Measurements from ENCODE around the gene TRIM2.

GRCh38 chr4:153241295-153241694 lies 37.1 kb downstream of the TRIM2 start:
- TF ChIP-seq, protein P1, sequence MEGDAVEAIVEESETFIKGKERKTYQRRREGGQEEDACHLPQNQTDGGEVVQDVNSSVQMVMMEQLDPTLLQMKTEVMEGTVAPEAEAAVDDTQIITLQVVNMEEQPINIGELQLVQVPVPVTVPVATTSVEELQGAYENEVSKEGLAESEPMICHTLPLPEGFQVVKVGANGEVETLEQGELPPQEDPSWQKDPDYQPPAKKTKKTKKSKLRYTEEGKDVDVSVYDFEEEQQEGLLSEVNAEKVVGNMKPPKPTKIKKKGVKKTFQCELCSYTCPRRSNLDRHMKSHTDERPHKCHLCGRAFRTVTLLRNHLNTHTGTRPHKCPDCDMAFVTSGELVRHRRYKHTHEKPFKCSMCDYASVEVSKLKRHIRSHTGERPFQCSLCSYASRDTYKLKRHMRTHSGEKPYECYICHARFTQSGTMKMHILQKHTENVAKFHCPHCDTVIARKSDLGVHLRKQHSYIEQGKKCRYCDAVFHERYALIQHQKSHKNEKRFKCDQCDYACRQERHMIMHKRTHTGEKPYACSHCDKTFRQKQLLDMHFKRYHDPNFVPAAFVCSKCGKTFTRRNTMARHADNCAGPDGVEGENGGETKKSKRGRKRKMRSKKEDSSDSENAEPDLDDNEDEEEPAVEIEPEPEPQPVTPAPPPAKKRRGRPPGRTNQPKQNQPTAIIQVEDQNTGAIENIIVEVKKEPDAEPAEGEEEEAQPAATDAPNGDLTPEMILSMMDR (IDR thresholded peaks at IDR 0.05; ENCODE audit: insufficient read depth, low read depth, low read length), result no peak
- no peak for TF ChIP-seq EZH2 (IDR thresholded peaks at IDR 0.05; ENCODE audit: insufficient read depth, low read length)

Data from astrocyte (in vitro differentiated cells and primary cell).